LNCaP clone FGC (cell line): ENCODE measurements around the gene ARFIP1.
"Not testable (repeated sequence)": the region's sequence is repeated elsewhere in the genome, so short reads cannot be mapped to it uniquely, and the experiment has no call there.

Experiments
- DNase-seq: peaks from one replicate; pipeline ENCODE4 v3.0.0-alpha.2; 2011; ENCODE audit warnings: low read depth
- H3K4me3 ChIP-seq: 2 replicates; pipeline ENCODE4 v1.5.1; 2011; ENCODE audit warnings: mild to moderate bottlenecking, low read depth, low read length, control low read depth
- TF ChIP-seq, protein P1 (sequence below): IDR thresholded peaks from 2 replicates; pipeline ENCODE4 v1.5.1; 2012; ENCODE audit warnings: mild to moderate bottlenecking; ENCODE audit not compliant: control insufficient read depth, insufficient read depth; ENCODE audit errors: extremely low read depth

Gene ARFIP1

DNA sequence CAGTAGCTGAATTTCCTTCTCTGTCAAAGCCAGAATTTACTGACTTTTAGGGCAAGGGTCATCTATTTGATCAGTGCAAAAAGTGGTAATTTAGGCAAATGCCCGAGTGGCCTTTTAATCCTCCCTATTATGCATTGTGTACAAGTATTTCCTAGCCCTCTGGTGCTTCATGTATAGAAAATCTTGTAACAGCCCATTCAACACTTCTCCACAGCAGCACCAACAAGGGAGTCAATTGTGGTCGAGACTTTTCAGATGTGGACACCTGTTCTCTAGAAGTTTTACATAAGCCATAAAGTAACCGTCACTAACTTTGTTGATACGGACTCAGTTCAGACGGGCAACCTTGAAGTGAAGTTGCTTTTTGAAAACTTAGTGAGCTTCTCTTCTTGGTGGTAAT lies 105.4 kb downstream of the ARFIP1 start:
- DNase-seq, result no peak
- TF ChIP-seq, protein P1, sequence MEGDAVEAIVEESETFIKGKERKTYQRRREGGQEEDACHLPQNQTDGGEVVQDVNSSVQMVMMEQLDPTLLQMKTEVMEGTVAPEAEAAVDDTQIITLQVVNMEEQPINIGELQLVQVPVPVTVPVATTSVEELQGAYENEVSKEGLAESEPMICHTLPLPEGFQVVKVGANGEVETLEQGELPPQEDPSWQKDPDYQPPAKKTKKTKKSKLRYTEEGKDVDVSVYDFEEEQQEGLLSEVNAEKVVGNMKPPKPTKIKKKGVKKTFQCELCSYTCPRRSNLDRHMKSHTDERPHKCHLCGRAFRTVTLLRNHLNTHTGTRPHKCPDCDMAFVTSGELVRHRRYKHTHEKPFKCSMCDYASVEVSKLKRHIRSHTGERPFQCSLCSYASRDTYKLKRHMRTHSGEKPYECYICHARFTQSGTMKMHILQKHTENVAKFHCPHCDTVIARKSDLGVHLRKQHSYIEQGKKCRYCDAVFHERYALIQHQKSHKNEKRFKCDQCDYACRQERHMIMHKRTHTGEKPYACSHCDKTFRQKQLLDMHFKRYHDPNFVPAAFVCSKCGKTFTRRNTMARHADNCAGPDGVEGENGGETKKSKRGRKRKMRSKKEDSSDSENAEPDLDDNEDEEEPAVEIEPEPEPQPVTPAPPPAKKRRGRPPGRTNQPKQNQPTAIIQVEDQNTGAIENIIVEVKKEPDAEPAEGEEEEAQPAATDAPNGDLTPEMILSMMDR, result no peak
- no peak overlapping the region for H3K4me3 ChIP-seq

DNA sequence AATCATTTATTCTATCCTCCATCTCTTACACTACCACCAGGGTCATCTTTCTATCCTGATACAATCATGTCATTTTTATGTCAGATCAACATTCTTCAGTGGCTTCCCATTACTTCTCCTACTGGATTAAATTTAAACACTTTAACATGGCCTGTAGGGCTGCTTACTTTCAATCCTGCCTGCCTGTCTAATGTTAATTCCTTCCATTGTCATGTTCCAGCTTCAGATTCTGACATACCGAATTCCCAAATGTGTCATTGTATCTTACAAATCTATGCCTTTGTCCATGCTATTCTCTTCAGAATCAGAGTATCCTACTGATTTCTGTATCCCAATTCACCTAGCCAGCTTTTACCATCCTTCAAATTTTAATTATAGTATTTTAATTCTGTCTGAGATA lies 106.4 kb downstream of the ARFIP1 start:
- TF ChIP-seq, protein P1, result no peak
- DNase-seq, result no peak
- no peak overlapping the region for H3K4me3 ChIP-seq

DNA sequence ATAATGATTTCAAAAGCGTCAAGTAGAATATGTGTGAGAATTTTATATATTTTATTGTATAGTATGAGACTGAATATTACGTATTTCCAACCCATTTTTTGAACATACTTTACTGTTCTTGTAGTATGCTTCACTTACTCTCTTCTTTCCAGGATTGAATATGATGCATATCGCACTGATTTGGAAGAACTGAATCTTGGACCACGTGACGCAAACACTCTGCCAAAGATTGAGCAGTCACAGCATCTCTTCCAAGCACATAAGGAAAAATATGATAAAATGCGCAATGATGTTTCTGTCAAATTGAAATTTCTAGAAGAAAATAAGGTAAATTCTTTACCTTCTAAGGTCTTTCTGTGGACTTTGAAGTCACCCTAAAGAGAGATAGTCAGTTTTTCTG lies 108.2 kb downstream of the ARFIP1 start:
- TF ChIP-seq, protein P1, result no peak
- no peak overlapping the region for H3K4me3 ChIP-seq
- no peak for DNase-seq

DNA sequence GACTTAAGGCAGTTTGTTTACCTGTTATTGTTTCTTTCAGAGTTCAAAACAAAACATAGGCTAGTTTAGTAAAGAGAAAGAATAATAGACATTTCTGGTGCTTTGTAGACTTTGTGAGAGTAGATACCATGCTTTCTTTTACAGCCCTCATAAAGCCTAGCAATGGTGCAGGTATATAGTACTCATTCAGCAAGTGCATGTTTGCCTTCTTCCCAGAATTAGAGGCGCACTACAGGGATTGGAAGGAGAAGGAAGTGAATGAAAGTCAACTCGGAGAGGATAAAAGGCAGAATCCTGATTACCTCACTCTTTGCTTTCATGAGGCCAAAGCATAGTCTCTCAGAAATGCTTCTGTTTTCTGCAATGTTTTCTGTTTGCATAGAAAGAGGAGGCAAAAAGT lies 113.2 kb downstream of the ARFIP1 start:
- TF ChIP-seq, protein P1, result no peak

DNA sequence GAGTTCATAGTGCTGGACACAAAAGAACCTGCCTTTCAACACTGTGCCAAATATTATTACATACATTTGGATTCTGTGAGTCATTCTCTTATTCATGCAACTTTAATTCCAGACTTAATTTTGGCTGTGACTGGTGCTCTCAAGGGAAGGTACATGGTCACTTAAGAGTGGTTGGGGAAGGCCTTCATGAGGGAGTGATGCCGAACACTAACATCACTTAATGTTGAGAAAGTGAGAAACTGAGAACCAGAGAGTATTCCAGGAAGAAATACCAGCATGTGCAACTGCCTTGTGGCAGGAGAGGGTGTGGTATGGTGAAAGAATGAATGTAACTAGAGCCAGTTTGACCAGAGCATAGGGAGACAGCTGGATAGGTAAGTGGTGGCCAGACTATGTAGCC lies 114.9 kb downstream of the ARFIP1 start:
- DNase-seq, result no peak
- H3K4me3 ChIP-seq, result no peak overlapping the region
- TF ChIP-seq, protein P1, result no peak

More for the DNA sequence above, 113.2 kb downstream of the ARFIP1 start:
- H3K4me3 ChIP-seq, result no peak overlapping the region
- DNase-seq, result no peak

DNA sequence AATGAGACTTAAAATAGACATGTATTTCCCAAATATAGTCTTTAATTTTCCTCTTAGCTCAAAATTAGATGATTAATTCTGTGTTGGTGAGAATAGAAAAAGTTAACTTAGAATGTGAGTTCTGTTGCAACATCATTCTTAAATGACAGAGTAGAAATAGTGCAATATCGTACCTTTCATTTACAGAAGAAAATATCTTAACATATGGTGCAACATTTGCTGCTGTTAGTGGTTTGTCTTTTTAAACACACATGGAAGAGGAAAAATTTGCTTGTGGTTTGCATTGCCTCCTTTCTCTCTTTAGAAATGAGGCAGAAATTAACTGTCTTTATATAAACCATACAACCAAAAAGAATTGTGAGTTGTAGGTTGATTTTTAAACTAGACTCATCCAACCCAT lies 117.1 kb downstream of the ARFIP1 start:
- H3K4me3 ChIP-seq, result no peak overlapping the region
- DNase-seq, result no peak
- TF ChIP-seq, protein P1, result no peak

DNA sequence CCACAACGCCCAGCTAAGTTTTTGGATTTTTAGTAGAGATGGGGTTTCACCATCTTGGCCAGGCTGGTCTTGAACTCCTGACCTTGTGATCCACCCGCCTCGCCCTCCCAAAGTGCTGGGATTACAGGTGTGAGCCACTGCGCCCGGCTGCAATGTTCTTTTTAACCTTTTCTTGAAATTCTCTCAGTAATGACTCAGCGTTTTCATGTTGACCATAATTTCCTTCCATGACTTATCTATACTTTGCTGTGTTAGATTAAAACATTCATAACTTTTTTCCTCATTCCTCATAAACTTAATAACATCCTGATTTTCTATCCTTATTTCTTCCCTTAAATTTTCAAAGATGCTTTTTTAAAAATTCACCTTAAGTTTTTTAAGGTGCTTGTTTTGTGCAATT lies 118.4 kb downstream of the ARFIP1 start:
- not testable (repeated sequence) for DNase-seq, H3K4me3 ChIP-seq
